GM12865 (cell line): ENCODE data around the gene DUSP28.
A peak's percentile ranks its signal among the peaks of the same experiment; 100 is the strongest.

Source experiments
- DNase-seq: peaks from one replicate; pipeline ENCODE4 v3.0.0; 2010; ENCODE audit warnings: low read depth
- H3K4me3 ChIP-seq: 2 replicates; pipeline ENCODE4 v1.5.1; 2011; ENCODE audit warnings: mild to moderate bottlenecking, low read depth, low read length, control low read depth
- TF ChIP-seq, protein P1 (sequence below): IDR thresholded peaks from 2 replicates; pipeline ENCODE4 v1.5.1; 2011; ENCODE audit warnings: low read length, control low read depth, low read depth, inconsistent platforms; ENCODE audit not compliant: insufficient read depth; ENCODE audit errors: missing control alignments

Gene DUSP28

DNA sequence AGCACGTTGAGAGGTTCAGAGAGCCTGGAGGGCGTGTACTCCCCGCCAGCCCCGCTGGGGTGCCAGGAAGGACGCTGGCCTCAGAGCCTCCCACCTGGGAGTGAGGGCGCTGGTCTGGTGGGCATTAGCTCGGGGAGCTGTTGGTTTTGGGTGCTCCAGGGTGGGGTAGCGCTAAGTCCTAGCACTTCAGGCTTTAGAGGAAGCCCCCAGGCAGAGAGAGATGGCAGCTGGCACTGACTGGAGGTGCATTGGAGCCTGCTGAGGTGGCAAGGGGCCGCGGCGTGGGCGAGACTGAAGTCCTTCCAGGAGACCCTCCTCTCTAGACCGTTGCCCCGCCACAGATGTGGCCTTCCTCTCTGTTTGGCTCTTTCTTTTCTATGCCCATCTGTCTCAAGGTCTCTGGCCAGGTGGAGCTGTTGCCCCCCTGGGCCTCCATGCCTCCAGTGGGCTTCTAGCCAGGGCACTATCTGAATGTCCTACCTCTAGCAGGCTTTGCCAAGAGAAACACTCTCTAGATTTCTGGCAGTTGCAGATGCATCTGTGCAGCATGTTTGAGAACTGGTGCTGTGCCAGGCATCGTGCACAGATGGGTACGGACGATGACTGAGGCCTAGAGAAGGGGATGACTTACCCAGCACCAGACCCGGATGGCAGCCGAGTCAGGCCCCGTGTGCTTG is 33.0 kb downstream of the DUSP28 start:
- TF ChIP-seq, protein P1, sequence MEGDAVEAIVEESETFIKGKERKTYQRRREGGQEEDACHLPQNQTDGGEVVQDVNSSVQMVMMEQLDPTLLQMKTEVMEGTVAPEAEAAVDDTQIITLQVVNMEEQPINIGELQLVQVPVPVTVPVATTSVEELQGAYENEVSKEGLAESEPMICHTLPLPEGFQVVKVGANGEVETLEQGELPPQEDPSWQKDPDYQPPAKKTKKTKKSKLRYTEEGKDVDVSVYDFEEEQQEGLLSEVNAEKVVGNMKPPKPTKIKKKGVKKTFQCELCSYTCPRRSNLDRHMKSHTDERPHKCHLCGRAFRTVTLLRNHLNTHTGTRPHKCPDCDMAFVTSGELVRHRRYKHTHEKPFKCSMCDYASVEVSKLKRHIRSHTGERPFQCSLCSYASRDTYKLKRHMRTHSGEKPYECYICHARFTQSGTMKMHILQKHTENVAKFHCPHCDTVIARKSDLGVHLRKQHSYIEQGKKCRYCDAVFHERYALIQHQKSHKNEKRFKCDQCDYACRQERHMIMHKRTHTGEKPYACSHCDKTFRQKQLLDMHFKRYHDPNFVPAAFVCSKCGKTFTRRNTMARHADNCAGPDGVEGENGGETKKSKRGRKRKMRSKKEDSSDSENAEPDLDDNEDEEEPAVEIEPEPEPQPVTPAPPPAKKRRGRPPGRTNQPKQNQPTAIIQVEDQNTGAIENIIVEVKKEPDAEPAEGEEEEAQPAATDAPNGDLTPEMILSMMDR = no peak
- no peak overlapping the region for H3K4me3 ChIP-seq
- DNase-seq = no peak

DNA sequence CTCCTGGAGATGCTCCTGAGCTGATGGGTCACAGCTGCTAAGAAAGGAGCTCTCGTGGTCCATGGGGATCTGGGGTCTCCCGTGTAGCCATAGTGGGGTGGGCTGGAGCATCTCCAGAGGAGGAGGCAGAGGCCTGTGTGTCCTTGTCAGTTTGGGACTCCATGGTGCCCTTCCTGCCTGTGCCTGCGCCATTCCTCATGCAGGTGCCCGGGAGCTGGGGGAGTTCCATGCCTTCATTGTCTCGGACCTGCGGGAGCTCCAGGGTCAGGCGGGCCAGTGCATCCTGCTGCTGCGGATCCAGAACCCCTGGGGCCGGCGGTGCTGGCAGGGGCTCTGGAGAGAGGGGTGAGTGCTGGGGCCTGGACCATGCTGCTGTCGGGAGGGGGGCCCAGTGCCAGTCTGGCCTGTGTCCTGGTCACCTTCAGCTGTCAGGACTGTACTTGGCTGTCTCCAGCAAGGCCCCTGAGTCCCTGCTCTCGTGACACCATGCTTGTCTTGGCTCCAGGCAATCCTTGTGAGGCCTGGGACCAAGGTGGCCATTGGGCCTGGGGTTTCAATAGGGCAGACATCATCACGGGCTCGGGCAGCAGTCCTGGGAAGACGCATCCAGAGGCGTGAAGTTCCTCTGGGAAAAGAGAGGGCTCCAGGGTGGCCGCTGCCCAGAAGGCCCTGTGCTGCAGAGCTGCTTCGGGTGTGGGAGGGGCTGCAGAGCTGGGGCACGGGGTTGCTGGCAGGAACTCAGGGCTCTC is 33.7 kb downstream of the DUSP28 start:
- no peak overlapping the region for H3K4me3 ChIP-seq
- TF ChIP-seq, protein P1 = no peak

DNA sequence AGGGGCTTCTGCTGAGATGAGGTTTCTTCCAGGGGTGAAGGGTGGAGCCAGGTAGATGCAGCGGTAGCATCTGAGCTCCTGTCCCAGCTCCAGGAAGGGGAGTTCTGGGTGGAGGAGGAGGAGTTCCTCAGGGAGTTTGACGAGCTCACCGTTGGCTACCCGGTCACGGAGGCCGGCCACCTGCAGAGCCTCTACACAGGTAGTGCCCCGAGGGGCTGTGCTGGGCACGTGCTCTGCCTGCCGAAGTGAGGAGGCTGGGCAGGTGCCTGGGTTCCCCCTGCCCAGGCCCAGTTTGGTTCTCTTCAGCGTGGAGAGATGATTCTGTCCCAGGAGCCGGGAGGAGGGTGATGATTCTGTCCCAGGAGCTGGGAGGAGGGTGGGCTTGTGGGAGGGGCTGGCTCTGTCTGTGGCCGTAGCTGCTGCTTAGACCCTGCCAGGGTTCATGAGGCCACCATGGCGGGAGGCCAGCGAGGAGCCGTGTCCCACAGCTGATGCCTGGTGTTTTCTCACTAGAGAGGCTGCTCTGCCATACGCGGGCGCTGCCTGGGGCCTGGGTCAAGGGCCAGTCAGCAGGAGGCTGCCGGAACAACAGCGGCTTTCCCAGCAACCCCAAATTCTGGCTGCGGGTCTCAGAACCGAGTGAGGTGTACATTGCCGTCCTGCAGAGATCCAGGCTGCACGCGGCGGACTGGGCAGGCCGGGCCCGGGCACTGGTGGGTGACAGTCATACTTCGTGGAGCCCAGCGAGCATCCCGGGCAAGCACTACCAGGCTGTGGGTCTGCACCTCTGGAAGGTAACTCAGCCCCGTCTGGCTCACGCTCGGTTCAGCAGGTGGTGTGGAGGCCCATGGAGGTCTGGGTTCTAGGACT is 34.6 kb downstream of the DUSP28 start:
- no peak for DNase-seq
- TF ChIP-seq, protein P1 = no peak
- no peak overlapping the region for H3K4me3 ChIP-seq

More for the DNA sequence above, 33.7 kb downstream of the DUSP28 start:
- DNase-seq = no peak

DNA sequence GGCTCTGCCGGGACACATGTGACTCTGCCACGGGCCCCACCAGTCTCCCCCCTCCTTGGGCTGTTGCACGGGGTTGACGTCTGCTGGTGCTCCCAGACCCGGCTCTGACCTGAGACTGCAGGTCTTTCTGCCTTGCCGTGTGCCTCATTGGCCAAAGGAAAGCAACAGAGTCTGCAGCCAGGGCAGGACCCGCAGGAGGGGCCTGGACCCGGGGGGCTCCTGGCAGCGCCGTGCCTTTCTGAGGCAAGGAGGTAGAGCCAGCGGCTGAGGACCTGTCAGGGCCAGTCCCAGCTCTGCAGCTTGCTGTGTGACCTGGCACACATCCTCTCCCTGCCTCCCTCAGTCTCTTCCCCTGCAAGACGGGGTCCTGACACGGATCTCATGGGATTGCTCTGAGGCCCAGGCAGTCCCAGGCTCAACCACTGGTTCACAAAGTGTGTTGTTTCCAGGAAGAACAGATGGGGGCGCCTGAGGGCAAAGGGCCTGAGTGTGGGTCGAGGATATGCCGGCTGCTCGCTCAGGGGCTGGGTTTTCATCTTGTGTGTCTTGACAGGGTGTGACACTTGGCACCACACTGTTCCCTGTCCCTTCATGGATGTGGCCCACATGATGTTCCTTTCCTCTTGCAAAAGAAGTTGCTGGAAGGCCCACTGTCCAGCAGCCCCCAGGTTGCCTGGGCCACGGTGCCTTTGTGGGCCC is 35.4 kb downstream of the DUSP28 start:
- peak; percentile 25 for DNase-seq
- TF ChIP-seq, protein P1 = peak; percentile 31
- no peak overlapping the region for H3K4me3 ChIP-seq

DNA sequence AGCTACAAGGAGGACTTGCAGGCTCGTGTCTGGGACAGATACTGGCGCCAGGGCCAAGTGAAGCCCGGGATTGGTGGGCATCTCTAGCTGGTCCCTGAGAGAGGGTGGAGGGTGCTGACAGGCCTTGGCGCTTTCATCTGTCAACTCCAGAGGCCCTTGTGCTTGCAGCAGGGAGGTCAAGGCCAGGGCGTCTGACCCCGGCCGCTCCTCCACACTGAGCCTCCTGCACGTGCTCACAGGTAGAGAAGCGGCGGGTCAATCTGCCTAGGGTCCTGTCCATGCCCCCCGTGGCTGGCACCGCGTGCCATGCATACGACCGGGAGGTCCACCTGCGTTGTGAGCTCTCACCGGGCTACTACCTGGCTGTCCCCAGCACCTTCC is 35.9 kb downstream of the DUSP28 start:
- TF ChIP-seq, protein P1 = no peak
- no peak for DNase-seq

DNA sequence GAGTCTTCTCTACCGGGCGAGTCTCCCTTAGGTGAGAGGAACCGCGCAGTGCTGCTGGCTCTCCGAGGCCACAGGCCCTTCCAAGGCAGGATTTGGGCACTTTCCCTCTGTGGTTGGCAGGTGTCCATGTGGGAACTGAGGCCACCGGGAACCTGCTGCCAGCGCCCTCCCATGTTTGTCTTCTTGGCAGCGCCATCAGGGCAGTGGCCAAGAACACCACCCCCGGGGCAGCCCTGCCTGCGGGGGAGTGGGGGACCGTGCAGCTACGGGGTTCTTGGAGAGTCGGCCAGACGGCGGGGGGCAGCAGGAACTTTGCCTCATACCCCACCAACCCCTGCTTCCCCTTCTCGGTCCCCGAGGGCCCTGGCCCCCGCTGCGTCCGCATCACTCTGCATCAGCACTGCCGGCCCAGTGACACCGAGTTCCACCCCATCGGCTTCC is 36.4 kb downstream of the DUSP28 start:
- H3K4me3 ChIP-seq = no peak overlapping the region
- DNase-seq = no peak
- TF ChIP-seq, protein P1 = no peak

More for the DNA sequence above, 35.9 kb downstream of the DUSP28 start:
- H3K4me3 ChIP-seq = no peak overlapping the region
